OCI-LY3 (cell line): ENCODE measurements around the gene EIF2B2.

Experiments
- EZH2phosphoT487 ChIP-seq: fragments of 200-600 bp; shearing (Covaris generic); IDR thresholded peaks from 2 replicates; pipeline ENCODE4 v1.6.1; 2018; ENCODE audit warnings: antibody characterized with exemption, mixed run types, low read depth
- TF ChIP-seq, protein P1 (sequence below): fragments of 200-600, 300-600 bp; sonication (generic); IDR thresholded peaks from 2 replicates; pipeline ENCODE4 v1.5.1; 2014; ENCODE audit warnings: antibody characterized with exemption, low read length, low read depth

DNA sequence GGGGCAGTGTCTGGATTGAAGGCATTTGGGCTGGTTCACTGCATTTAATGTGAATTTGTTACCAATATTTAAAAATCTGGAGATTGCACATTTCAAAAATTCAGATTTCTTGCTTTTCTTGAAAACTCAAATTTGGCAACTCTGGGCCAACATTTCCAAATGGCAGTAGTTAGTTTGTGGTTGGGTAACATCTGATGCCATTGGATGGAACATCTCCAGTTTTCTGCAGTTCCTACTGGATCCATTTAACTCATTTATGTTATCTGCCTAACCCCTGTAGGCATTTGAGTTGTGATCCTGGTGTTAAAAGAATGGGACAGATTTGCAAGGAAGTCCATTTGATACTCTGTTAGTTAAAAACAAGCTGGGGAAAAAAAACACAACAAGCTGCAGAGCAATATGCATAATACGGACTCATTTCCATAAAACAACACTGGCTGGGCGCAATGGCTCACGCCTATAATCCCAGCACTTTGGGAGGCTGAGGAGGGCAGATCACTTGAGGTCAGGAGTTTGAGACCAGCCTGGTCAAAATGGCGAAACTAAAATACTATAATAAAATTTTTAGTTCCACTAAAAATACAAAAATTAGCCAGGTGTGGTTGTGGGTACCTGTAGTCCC is 7.9 kb downstream of the EIF2B2 start:
- TF ChIP-seq, protein P1, sequence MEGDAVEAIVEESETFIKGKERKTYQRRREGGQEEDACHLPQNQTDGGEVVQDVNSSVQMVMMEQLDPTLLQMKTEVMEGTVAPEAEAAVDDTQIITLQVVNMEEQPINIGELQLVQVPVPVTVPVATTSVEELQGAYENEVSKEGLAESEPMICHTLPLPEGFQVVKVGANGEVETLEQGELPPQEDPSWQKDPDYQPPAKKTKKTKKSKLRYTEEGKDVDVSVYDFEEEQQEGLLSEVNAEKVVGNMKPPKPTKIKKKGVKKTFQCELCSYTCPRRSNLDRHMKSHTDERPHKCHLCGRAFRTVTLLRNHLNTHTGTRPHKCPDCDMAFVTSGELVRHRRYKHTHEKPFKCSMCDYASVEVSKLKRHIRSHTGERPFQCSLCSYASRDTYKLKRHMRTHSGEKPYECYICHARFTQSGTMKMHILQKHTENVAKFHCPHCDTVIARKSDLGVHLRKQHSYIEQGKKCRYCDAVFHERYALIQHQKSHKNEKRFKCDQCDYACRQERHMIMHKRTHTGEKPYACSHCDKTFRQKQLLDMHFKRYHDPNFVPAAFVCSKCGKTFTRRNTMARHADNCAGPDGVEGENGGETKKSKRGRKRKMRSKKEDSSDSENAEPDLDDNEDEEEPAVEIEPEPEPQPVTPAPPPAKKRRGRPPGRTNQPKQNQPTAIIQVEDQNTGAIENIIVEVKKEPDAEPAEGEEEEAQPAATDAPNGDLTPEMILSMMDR: no peak
- TF ChIP-seq EZH2phosphoT487: no peak
